PC-3 (cell line): ENCODE data around the gene SYP.

ENCODE experiments used
- CTCF ChIP-seq: fragments of 300-600 bp; sonication (generic); conservative IDR thresholded peaks from 2 replicates; pipeline ENCODE4 v1.5.1; 2017; ENCODE audit warnings: antibody characterized with exemption, low read depth, mild to moderate bottlenecking, low read length
- EZH2 ChIP-seq: fragments of 300-600 bp; sonication (generic); IDR thresholded peaks from one replicate; pipeline ENCODE4 v1.6.1; 2017; ENCODE audit warnings: antibody characterized with exemption, mild to moderate bottlenecking, low read length; ENCODE audit not compliant: unreplicated experiment

- TF ChIP-seq EZH2: no peak
- no peak for TF ChIP-seq CTCF
These were observed 6.4 kb downstream of the SYP start for GRCh38 chrX:49193542-49193964.
